CD4-positive, alpha-beta T cell (primary cell): ENCODE measurements around the gene AQR. TPM values are rescaled to one million over a fixed set of nuclear protein-coding genes. Genes with fewer than 3 reads are reported as not detected.

ENCODE experiments used
- ATAC-seq: fragments of 200-7000 bp; cut with Tn5 transposase; one replicate; pipeline ENCODE4 v1.10.0; 2022; ENCODE audit warnings: mild to moderate bottlenecking; ENCODE audit not compliant: poor library complexity
- CTCF ChIA-PET: fragments of 350-600 bp; sonication (Branson Sonifier 250); formaldehyde crosslinking; loops from one replicate; lab custom pipeline; 2021; ENCODE audit warnings: antibody characterized with exemption, inconsistent platforms; lab: Charles Lee
- POLR2A ChIA-PET: fragments of 350-600 bp; sonication (Branson Sonifier 250); formaldehyde crosslinking; loops from one replicate; lab custom pipeline; 2021; ENCODE audit warnings: antibody characterized with exemption, inconsistent platforms; lab: Charles Lee
- DNase-seq, 14 experiments: peaks; one replicate each; pipeline ENCODE4 v3.0.0-alpha.2; 2013 to 2020; ENCODE audit warnings: mixed read lengths in 2 of 14
- H3K27ac ChIP-seq, 2 donors: one replicate each; pipeline versions ENCODE4 v1.5.1 to v1.7.0; 2013; ENCODE audit warnings: low read length in 2 of 2, low read depth in 1 of 2, mild to moderate bottlenecking in 1 of 2
- H3K27me3 ChIP-seq, 2 experiments: 1 replicate in 1 of 2; 2 replicates in 1 of 2; pipeline versions ENCODE4 v1.6.1 to v1.7.0; 2013; ENCODE audit warnings: low read length in 2 of 2, control low read depth in 1 of 2, mild to moderate bottlenecking in 1 of 2, moderate library complexity in 1 of 2; ENCODE audit not compliant: insufficient read depth in 2 of 2, control insufficient read depth in 1 of 2
- H3K36me3 ChIP-seq: one replicate; pipeline ENCODE4 v1.6.1; 2013; ENCODE audit warnings: low read length, control low read depth; ENCODE audit not compliant: insufficient read depth
- H3K4me1 ChIP-seq: one replicate; pipeline ENCODE4 v1.6.1; 2013; ENCODE audit warnings: low read length, control low read depth; ENCODE audit not compliant: insufficient read depth
- H3K4me3 ChIP-seq: one replicate; pipeline ENCODE4 v1.5.1; 2013; ENCODE audit warnings: mild to moderate bottlenecking, low read length, moderate library complexity
- H3K9me3 ChIP-seq, 2 experiments: 1 replicate in 1 of 2; 2 replicates in 1 of 2; pipeline versions ENCODE4 v1.6.1 to v1.7.0; 2013; ENCODE audit warnings: low read length in 2 of 2, mild to moderate bottlenecking in 2 of 2, control low read depth in 1 of 2, moderate library complexity in 1 of 2; ENCODE audit not compliant: control insufficient read depth in 1 of 2, insufficient read depth in 1 of 2
- H3K27ac Mint-ChIP-seq: one replicate; pipeline ENCODE4 v1.8.0; 2020; ENCODE audit warnings: mixed read lengths
- H3K27me3 Mint-ChIP-seq: one replicate; pipeline ENCODE4 v1.8.0; 2021; ENCODE audit warnings: mixed read lengths
- H3K36me3 Mint-ChIP-seq: one replicate; pipeline ENCODE4 v1.8.0; 2021; ENCODE audit warnings: low read depth, mixed read lengths
- H3K4me1 Mint-ChIP-seq: one replicate; pipeline ENCODE4 v1.8.0; 2021; ENCODE audit warnings: low read depth, mixed read lengths
- H3K4me3 Mint-ChIP-seq: one replicate; pipeline ENCODE4 v1.8.0; 2020; ENCODE audit warnings: mild to moderate bottlenecking, mixed read lengths
- H3K9me3 Mint-ChIP-seq: one replicate; pipeline ENCODE4 v1.8.0; 2020; ENCODE audit warnings: mixed read lengths
- CTCF ChIP-seq: fragments of 200-600 bp; IDR thresholded peaks from one replicate; pipeline ENCODE4 v1.8.0; 2022; ENCODE audit warnings: antibody characterized with exemption, mild to moderate bottlenecking
- intact Hi-C, 2 experiments: fragments of 100-400 bp; cut with DNase I in 1 of 2; cut with micrococcal nuclease in 1 of 2; formaldehyde crosslinking; loops; one replicate each; pipeline versions ENCODE4 v1.15.1 to v1.9.0; 2023 to 2025; cut with DNase I, micrococcal nuclease
- total RNA-seq, 174 experiments: library from RNA in 2 of 174; stranded (reverse) in 2 of 174; gene quantifications; one replicate each; pipeline ENCODE4 v1.2.3 and lab custom pipeline; 2021 to 2026

Gene AQR
- total RNA-seq, 2 experiments from 2014 or later: 40.4 to 40.7 TPM

GRCh38 chr15:34953851-34954250 is 15.7 kb downstream of the AQR start:
- TF ChIP-seq CTCF: no peak
- no peak overlapping the region for H3K4me3 ChIP-seq
- H3K4me1 ChIP-seq: peaks cover under 1% of the 10 kb centered on the region
- ChIA-PET POLR2A (interaction anchor here (1.6 kb wide), 1 partner anchor 34 kb away, joined by 5 read pairs; the partner anchor contains the start of gene ZNF770), CTCF (no interaction called here)
- H3K9me3 ChIP-seq: no peaks in the 10 kb centered on the region
- no peak overlapping the region for H3K27ac Mint-ChIP-seq
- no peak for ATAC-seq
- no peak overlapping the region for H3K27ac ChIP-seq
- peaks cover 44% of the 10 kb centered on the region for H3K36me3 ChIP-seq
- intact Hi-C loops: loop anchor here in 1 of 2 experiments (10.0 kb wide), 1 partner anchor 49 kb away; no protein-coding TSS in a partner anchor
- DNase-seq: no peak
- H3K4me1 Mint-ChIP-seq: peaks cover 11% of the 10 kb centered on the region
- H3K9me3 Mint-ChIP-seq: no peaks in the 10 kb centered on the region
- no peaks in the 10 kb centered on the region for H3K27me3 Mint-ChIP-seq
- no peak overlapping the region for H3K4me3 Mint-ChIP-seq
- peaks cover 69% of the 10 kb centered on the region for H3K36me3 Mint-ChIP-seq
- no peaks in the 10 kb centered on the region for H3K27me3 ChIP-seq

- Histone ChIP-seq H3K4me3 (no peak overlapping the region), H3K36me3 (peaks cover 51% of the 10 kb centered on the region), H3K9me3 (no peaks in the 10 kb centered on the region), H3K27ac (no peak overlapping the region), H3K4me1 (no peaks in the 10 kb centered on the region), H3K27me3 (no peaks in the 10 kb centered on the region)
- H3K36me3 Mint-ChIP-seq: peaks cover 76% of the 10 kb centered on the region
- ChIA-PET CTCF (no interaction called here), POLR2A (interaction anchor here (1.4 kb wide), 1 partner anchor 35 kb away, joined by 3 read pairs; the partner anchor contains the start of gene ZNF770)
- H3K27ac Mint-ChIP-seq: no peak overlapping the region
- no peak for TF ChIP-seq CTCF
- no peaks in the 10 kb centered on the region for H3K27me3 Mint-ChIP-seq
- H3K9me3 Mint-ChIP-seq: no peaks in the 10 kb centered on the region
- H3K4me3 Mint-ChIP-seq: no peak overlapping the region
- DNase-seq (no peak), ATAC-seq (no peak)
- H3K4me1 Mint-ChIP-seq: peaks cover 5% of the 10 kb centered on the region
- intact Hi-C loops: loop anchor here in 1 of 2 experiments (10.0 kb wide), 1 partner anchor 48 kb away; no protein-coding TSS in a partner anchor
Measured at GRCh38 chr15:34952481-34952880, 17.1 kb downstream of the AQR start.

- Mint-ChIP-seq H3K9me3 (no peaks in the 10 kb centered on the region), H3K27ac (no peak overlapping the region), H3K4me3 (no peak overlapping the region), H3K27me3 (no peaks in the 10 kb centered on the region), H3K36me3 (peaks cover 77% of the 10 kb centered on the region), H3K4me1 (peaks cover 5% of the 10 kb centered on the region)
- Histone ChIP-seq H3K4me3 (no peak overlapping the region), H3K27ac (no peak overlapping the region), H3K27me3 (no peaks in the 10 kb centered on the region), H3K9me3 (no peaks in the 10 kb centered on the region), H3K4me1 (no peaks in the 10 kb centered on the region), H3K36me3 (peaks cover 50% of the 10 kb centered on the region)
- intact Hi-C loops: loop anchor here in 1 of 2 experiments (10.0 kb wide), 1 partner anchor 47 kb away; no protein-coding TSS in a partner anchor
- ATAC-seq: no peak
- ChIA-PET CTCF (no interaction called here), POLR2A (interaction anchor here (1.4 kb wide), 1 partner anchor 36 kb away, joined by 3 read pairs; the partner anchor contains the start of gene ZNF770)
- DNase-seq: no peak
- TF ChIP-seq CTCF: no peak
Measured at GRCh38 chr15:34951993-34952392, 17.5 kb downstream of the AQR start.
